Hepatocyte (in vitro differentiated cells): ENCODE measurements around the gene EIF3B.

ENCODE experiments used
- EZH2phosphoT487 ChIP-seq: fragments of 200-600 bp; sonication (generic); IDR thresholded peaks from one replicate; pipeline ENCODE4 v1.6.1; 2018; ENCODE audit warnings: antibody characterized with exemption, mild to moderate bottlenecking, low read depth, moderate library complexity; ENCODE audit not compliant: unreplicated experiment, severe bottlenecking
- TF ChIP-seq, protein P1 (sequence below): fragments of 200-600 bp; sonication (generic); IDR thresholded peaks from 2 replicates; pipeline ENCODE4 v1.5.1; 2016; ENCODE audit warnings: antibody characterized with exemption, mild to moderate bottlenecking; ENCODE audit not compliant: poor library complexity

GRCh38 chr7:2381881-2382509 lies 27.4 kb downstream of the EIF3B start:
- TF ChIP-seq, protein P1, sequence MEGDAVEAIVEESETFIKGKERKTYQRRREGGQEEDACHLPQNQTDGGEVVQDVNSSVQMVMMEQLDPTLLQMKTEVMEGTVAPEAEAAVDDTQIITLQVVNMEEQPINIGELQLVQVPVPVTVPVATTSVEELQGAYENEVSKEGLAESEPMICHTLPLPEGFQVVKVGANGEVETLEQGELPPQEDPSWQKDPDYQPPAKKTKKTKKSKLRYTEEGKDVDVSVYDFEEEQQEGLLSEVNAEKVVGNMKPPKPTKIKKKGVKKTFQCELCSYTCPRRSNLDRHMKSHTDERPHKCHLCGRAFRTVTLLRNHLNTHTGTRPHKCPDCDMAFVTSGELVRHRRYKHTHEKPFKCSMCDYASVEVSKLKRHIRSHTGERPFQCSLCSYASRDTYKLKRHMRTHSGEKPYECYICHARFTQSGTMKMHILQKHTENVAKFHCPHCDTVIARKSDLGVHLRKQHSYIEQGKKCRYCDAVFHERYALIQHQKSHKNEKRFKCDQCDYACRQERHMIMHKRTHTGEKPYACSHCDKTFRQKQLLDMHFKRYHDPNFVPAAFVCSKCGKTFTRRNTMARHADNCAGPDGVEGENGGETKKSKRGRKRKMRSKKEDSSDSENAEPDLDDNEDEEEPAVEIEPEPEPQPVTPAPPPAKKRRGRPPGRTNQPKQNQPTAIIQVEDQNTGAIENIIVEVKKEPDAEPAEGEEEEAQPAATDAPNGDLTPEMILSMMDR: no peak
- TF ChIP-seq EZH2phosphoT487: no peak
